ENCODE results near the gene CASTOR1. TPM values are rescaled to one million over a fixed set of nuclear protein-coding genes. Genes with fewer than 3 reads are reported as not detected.

The CASTOR1 gene
- total and polyA plus RNA-seq, 12 donors: 2.8 to 14.7 (median 6.2) TPM

DNA sequence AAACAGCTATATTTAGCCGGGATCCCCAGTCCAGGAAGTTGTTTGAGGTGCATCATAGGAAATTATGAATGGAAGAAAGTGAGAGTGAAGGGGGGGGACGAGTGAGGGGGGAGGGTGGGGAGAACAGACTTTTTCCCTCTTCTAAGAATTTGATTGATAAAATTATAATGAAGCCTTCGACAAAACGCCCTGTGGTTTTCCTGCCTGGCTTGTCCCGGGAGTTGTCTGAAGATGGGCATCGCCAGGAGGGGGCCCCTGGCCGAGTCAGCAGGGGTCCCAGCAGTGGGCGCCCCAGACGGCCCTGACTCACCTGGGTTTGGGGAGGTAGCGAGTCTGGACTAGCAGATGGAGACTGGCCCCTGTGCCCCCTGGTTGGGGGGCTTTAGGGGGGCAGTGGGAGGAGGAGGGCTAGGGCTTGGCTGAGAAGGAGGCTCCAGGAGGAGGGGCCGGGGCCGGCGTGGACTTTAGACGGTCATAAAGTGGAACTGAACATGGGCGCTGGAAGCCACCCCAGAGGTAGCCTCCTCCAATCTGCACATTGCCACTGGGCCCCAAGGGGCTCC, 42.4 kb downstream of the CASTOR1 start:
- Histone ChIP-seq H3K27me3 (peaks cover 3 to 76% (median 68%) of the 10 kb centered on the region in 7 donors), H3K4me1 (peaks cover 4 to 52% (median 19%) of the 10 kb centered on the region in 9 donors), H3K4me3 (peak overlapping the region in 8 of 10 donors; percentile 0 to 60 (median 47)), H3K36me3 (peaks cover 0 to 17% (median 0%) of the 10 kb centered on the region in 9 donors), H3K9me3 (no peaks in the 10 kb centered on the region), H3K27ac (peak overlapping the region in 1 of 10 donors; percentile 88)
- DNase-seq (no peak), ATAC-seq (no peak)
- TF ChIP-seq, protein P1, sequence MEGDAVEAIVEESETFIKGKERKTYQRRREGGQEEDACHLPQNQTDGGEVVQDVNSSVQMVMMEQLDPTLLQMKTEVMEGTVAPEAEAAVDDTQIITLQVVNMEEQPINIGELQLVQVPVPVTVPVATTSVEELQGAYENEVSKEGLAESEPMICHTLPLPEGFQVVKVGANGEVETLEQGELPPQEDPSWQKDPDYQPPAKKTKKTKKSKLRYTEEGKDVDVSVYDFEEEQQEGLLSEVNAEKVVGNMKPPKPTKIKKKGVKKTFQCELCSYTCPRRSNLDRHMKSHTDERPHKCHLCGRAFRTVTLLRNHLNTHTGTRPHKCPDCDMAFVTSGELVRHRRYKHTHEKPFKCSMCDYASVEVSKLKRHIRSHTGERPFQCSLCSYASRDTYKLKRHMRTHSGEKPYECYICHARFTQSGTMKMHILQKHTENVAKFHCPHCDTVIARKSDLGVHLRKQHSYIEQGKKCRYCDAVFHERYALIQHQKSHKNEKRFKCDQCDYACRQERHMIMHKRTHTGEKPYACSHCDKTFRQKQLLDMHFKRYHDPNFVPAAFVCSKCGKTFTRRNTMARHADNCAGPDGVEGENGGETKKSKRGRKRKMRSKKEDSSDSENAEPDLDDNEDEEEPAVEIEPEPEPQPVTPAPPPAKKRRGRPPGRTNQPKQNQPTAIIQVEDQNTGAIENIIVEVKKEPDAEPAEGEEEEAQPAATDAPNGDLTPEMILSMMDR (IDR thresholded peaks at IDR 0.05): no peak
- intact Hi-C loops (cut with DNase I): loop anchor here in 3 of 10 donors (5.0 kb wide), 1 partner anchor 40 kb away; no protein-coding TSS in a partner anchor
- WGBS, 2 donors: 33 to 34% methylated on average over 15 of the region's 15 CpGs

DNA sequence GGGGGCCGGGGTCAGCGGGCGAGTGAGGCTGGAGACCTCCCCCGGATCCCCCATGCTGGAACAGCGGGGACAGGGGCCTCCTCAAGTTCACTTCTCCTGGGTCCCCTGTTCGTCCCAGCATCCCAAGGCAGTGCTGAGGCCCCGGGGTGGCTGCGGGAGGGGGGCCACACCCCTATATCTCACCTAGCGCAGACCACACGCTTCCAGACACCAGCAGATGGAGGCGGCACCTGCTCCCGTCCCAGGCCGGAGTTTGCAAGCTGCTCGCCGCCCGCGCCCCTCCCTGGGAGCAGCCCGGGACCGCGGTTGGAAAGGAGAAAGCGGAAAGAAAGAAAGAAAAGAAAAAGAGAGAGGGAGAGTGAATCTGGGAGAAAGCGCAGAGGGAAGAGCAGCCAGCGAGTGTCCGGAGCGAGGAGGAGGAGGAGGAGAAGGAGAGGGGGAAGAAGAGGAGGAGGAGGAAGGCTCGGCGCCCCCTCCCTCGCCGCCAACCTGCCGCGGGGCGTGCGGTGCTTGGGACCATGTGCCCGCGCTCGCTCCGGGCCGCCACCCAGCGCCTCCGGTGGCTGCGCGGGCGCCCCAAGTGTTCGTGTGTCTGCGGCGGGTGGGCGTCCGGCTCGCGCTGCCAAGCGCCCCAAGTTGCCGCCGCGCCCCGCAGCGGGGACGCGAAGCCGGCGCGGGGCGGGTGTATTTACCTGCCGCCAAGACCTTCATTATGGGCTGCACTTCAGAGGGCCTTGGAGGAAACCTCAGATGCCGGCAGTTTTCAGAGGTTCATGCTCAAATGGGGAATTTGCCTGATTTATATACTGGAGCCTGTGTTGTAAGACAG, 43.1 kb downstream of the CASTOR1 start, which contains the start of gene LIF:
LIF (minus strand) TSS at position 775 of the 829 bp plus-strand sequence; CDS start at position 711, 64 bp downstream.
- Histone ChIP-seq H3K27me3 (peaks cover 3 to 79% (median 69%) of the 10 kb centered on the region in 7 donors), H3K4me1 (peaks cover 4 to 46% (median 19%) of the 10 kb centered on the region in 9 donors), H3K4me3 (peak within 1 kb of the TSS; percentile 11 to 60 (median 47)), H3K27ac (peak within 1 kb of the TSS in 3 of 10 donors; percentile 12 to 88 (median 34)), H3K36me3 (peaks cover 0 to 17% (median 0%) of the 10 kb centered on the region in 9 donors), H3K9me3 (no peaks in the 10 kb centered on the region)
- no peak for DNase-seq
- peak in 1 of 8 donors; percentile 17 for ATAC-seq
- TF ChIP-seq, protein P1 (IDR thresholded peaks at IDR 0.05): peak in 2 of 9 donors; percentile 15 to 27
- intact Hi-C loops (cut with DNase I): loop anchor here in 3 of 10 donors (5.0 kb wide), 1 partner anchor 39 kb away; no protein-coding TSS in a partner anchor
- 0 to 1% methylated on average over 49 to 64 of the region's 64 CpGs for WGBS, 2 donors

DNA sequence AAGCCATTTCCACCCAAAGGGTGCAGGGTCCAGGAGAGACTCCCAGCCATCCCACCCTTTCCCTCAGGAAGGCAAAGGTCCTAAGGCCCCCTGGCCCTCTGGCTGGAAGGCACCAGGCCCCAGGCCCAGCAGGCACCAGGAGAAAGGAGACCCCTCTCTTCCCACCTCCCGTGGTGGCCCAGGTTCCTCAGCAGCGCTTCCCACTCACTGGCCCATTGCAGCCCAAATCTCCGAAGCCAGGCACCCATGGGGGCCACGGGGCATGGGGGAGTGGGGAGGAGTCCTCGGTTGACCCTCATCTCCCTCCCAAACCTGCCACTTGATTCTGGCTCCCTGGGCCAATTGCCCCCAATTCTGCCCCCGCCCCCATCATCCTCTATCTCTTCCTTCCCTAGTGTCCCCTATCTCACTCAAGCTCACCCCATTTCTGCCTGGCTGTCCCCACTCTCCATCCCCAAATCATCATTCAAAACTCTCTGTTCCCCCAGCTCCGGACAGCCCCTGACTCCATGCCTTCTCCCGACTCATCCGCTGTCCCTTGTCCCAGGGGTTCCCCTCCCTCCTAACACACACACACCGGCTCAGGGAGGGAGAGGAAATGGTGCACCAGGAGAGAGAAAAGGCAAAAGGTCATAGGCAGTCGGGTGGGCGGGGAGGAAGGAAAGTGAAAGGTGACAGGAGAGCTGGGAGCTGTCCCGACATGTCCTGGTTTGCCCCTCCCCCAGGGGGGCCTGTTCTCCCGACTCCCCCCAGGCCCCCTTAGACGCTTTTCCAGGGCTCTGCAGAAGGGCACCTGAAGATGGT, 43.9 kb downstream of the CASTOR1 start:
- intact Hi-C loops (cut with DNase I): loop anchor here in 3 of 10 donors (5.0 kb wide), 1 partner anchor 38 kb away; no protein-coding TSS in a partner anchor
- ATAC-seq (peak in 1 of 8 donors; percentile 20), DNase-seq (no peak)
- peaks cover 4 to 37% (median 19%) of the 10 kb centered on the region in 9 donors for H3K4me1 ChIP-seq
- H3K27ac ChIP-seq: peak overlapping the region in 2 of 10 donors; percentile 12 to 88
- H3K36me3 ChIP-seq: peaks cover 0 to 17% (median 0%) of the 10 kb centered on the region in 9 donors
- 44 to 46% methylated on average over 15 of the region's 15 CpGs for WGBS, 2 donors
- H3K9me3 ChIP-seq: no peaks in the 10 kb centered on the region
- TF ChIP-seq, protein P1 (IDR thresholded peaks at IDR 0.05): no peak
- peaks cover 3 to 82% (median 72%) of the 10 kb centered on the region in 7 donors for H3K27me3 ChIP-seq
- peak overlapping the region; percentile 11 to 60 (median 47) for H3K4me3 ChIP-seq

All from heart right ventricle (tissue), 16 donors.